GM18519 (cell line): ENCODE data around the gene NAA50.

Experiments used
- ATAC-seq: cut with Tn5 transposase; IDR thresholded peaks from one replicate; pipeline ENCODE4 v1.9.1; 2021; ENCODE audit warnings: mild to moderate bottlenecking, moderate library complexity; ENCODE audit not compliant: unreplicated experiment, low FRiP score

NAA50 gene

GRCh38 chr3:113745756-113746547 is at the start of gene NAA50:
TSS of gene NAA50 (minus strand) at chr3:113746249. CDS start at chr3:113745949, 300 bp downstream.
- peak; percentile 27 for ATAC-seq

GRCh38 chr3:113795693-113796092 is 49.6 kb upstream of the NAA50 start:
- no peak for ATAC-seq

- ATAC-seq, result no peak
These were observed 48.5 kb upstream of the NAA50 start for GRCh38 chr3:113794526-113794925.

- ATAC-seq, result no peak
These were observed 45.3 kb upstream of the NAA50 start for GRCh38 chr3:113791381-113791780.

- no peak for ATAC-seq
These were observed 37.9 kb upstream of the NAA50 start for GRCh38 chr3:113783980-113784379.

GRCh38 chr3:113783463-113783862 is 37.4 kb upstream of the NAA50 start:
- ATAC-seq, result peak; percentile 78

GRCh38 chr3:113776564-113776963 is 30.5 kb upstream of the NAA50 start:
- ATAC-seq, result no peak

- no peak for ATAC-seq
These were observed 29.5 kb upstream of the NAA50 start for GRCh38 chr3:113775516-113775915.

GRCh38 chr3:113773381-113773780 is 27.3 kb upstream of the NAA50 start:
- ATAC-seq, result no peak

GRCh38 chr3:113771993-113772392 is 25.9 kb upstream of the NAA50 start:
- no peak for ATAC-seq

GRCh38 chr3:113769551-113769950 is 23.5 kb upstream of the NAA50 start:
- no peak for ATAC-seq

GRCh38 chr3:113764698-113765097 is 18.6 kb upstream of the NAA50 start:
- ATAC-seq, result no peak

- no peak for ATAC-seq
These were observed 12.5 kb upstream of the NAA50 start for GRCh38 chr3:113758389-113759024.

GRCh38 chr3:113754494-113755159 is 8.6 kb upstream of the NAA50 start:
- ATAC-seq, result no peak

- ATAC-seq, result no peak
These were observed 7.4 kb upstream of the NAA50 start for GRCh38 chr3:113753376-113753985.

GRCh38 chr3:113751141-113751540 is 5.1 kb upstream of the NAA50 start:
- ATAC-seq, result no peak

- ATAC-seq, result no peak
These were observed 1.4 kb upstream of the NAA50 start for GRCh38 chr3:113747283-113748046.

GRCh38 chr3:113746548-113747282 is 666 bp upstream of the NAA50 start, which contains the start of gene ATP6V1A:
TSS of gene ATP6V1A (plus strand) at chr3:113747035. CDS start at chr3:113778754, 31,719 bp downstream.
- peak; percentile 25 for ATAC-seq

GRCh38 chr3:113744941-113745755 is 901 bp downstream of the NAA50 start:
- peak; percentile 42 for ATAC-seq
